HG03378 (cell line): ENCODE data around the gene TEX54.

ENCODE experiments used
- ATAC-seq: cut with Tn5 transposase; IDR thresholded peaks from one replicate; pipeline ENCODE4 v1.9.1; 2021; ENCODE audit warnings: mild to moderate bottlenecking, moderate library complexity; ENCODE audit not compliant: unreplicated experiment

Gene TEX54

GRCh38 chr11:62789576-62789975, 43.1 kb downstream of the TEX54 start:
- ATAC-seq, result no peak

DNA sequence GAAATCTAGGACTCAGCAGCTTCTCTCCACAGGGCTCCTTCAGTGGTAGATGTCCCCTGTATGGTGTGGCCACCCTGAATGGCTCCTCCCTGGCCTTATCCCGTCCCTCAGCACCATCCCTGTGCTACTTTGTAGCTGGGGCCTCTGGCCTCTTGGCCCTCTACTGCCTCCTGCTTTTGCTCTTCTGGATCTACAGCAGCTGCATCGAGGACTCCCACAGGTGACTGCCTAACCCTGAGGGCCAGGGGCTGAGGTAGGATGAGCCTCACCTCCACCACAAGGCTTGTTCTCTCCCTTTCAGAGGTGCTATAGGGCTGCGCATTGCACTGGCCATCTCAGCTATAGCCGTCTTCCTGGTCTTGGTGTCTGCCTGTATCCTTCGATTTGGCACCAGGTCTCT, 43.6 kb downstream of the TEX54 start:
- ATAC-seq, result no peak

GRCh38 chr11:62787005-62787759, 45.5 kb downstream of the TEX54 start, which contains the start of gene TMEM179B:
Gene TMEM179B (plus strand): TSS chr11:62787402. CDS start chr11:62787432, 30 bp downstream.
- peak; percentile 53 for ATAC-seq

DNA sequence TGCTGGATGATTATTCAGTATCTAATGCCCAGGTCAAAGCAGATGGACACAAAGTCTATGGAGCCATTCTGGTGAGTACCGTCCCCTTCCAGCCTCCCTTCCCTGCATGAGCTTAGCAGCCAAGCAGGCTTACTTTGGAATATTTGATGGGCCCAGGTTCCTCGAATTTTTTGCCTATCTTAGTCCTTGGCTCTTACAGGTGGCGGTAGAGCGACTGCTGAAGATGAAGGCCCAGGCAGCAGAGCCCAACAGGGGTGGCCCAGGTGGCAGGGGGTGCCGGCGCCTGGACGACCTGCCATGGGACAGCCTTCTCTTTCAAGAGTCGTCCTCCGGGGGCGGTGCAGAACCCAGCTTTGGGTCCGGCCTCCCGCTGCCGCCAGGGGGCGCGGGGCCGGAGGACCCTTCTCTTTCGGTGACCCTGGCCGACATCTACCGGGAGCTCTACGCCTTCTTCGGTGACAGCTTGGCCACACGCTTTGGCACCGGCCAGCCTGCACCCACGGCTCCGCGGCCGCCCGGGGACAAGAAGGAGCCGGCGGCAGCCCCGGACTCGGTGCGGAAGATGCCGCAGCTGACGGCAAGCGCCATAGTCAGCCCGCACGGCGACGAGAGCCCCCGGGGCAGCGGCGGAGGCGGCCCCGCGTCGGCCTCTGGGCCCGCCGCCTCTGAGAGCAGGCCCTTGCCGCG, 46.2 kb downstream of the TEX54 start:
- ATAC-seq, result peak; percentile 43

GRCh38 chr11:62782753-62783152, 49.9 kb downstream of the TEX54 start:
- ATAC-seq, result no peak
